ENCODE data around the gene ZBTB8OS.

Gene ZBTB8OS

DNA sequence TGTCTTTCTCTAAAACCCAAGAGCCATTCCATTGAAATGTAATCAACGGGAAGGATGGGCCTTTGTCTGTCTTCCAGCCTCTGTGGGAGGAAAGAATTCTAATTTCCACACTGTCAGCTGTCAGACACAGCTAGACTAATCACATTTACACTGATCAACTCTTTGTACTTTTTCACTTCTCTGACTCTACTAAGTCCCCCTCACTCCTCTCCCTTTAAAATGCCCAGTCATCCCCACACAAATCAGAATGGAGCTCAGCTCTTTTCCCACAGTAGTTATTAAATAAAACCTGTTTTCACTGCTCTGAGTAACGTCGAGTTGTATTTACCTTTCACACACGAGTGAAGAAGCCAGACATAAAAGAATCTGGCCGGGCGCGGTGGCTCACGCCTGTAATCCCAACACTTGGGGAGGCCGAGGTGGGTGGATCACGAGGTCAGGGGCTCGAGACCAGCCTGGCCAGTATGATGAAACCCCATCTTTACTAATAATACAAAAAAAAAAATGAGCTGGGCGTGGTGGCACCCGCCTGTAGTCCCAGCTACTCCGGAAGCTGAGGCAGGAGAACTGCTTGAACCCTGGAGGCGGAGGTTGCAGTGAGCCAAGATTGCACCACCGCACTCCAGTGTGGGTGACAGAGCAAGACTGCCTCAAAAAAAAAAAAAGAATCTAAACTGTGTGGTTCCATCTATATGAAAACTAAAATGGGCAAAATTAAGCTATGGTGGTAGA lies 13.3 kb downstream of the ZBTB8OS start:
- POLR2A ChIA-PET = no interaction called here
- no peaks in the 10 kb centered on the region for H3K9me3 ChIP-seq (ENCODE audit: control insufficient read depth, insufficient read depth, low read depth, low read length)
- H3K27ac ChIP-seq (ENCODE audit: extremely low read depth, low read depth, low read length) = no peak overlapping the region
- H3K36me3 ChIP-seq (ENCODE audit: control insufficient read depth in 2 of 2, insufficient read depth in 1 of 2, low read length in 2 of 2) = peaks cover 14 to 28% of the 10 kb centered on the region in 2 experiments
- no peak overlapping the region for H3K4me3 ChIP-seq (ENCODE audit: low read depth, low read length)
- no peaks in the 10 kb centered on the region for H3K4me1 ChIP-seq (ENCODE audit: control insufficient read depth, insufficient read depth, low read length)
- TF ChIP-seq ZNF416 (tag by site-specific recombination; IDR thresholded peaks at IDR 0.05) = no peak
- TF ChIP-seq SCRT2 (tag by site-specific recombination; IDR thresholded peaks at IDR 0.05) = no peak
- no peak for TF ChIP-seq HOXD13 (CRISPR knock-in tag; IDR thresholded peaks at IDR 0.05; ENCODE audit: borderline replicate concordance)
- peak; percentile 30; the same call in 1 of the 2 replicates for TF ChIP-seq ZBTB17 (tag by site-specific recombination; IDR thresholded peaks at IDR 0.05)
- TF ChIP-seq, protein P1, sequence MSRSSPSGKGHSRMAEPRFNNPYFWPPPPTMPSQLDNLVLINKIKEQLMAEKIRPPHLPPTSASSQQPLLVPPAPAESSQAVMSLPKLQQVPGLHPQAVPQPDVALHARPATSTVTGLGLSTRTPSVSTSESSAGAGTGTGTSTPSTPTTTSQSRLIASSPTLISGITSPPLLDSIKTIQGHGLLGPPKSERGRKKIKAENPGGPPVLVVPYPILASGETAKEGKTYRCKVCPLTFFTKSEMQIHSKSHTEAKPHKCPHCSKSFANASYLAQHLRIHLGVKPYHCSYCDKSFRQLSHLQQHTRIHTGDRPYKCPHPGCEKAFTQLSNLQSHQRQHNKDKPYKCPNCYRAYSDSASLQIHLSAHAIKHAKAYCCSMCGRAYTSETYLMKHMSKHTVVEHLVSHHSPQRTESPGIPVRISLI (tag by site-specific recombination; IDR thresholded peaks at IDR 0.05) = no peak
- peak; percentile 40; the same call in 1 of the 2 replicates for TF ChIP-seq ZNF394 (tag by site-specific recombination; IDR thresholded peaks at IDR 0.05; ENCODE audit: borderline replicate concordance)
- no peak for TF ChIP-seq ZNF558 (tag by site-specific recombination; IDR thresholded peaks at IDR 0.05)
- CTCF ChIA-PET = interaction anchor here (0.8 to 1.1 kb wide), 2 partner anchors 39 to 117 kb away, joined by 3 to 4 read pairs; no protein-coding TSS in a partner anchor

DNA sequence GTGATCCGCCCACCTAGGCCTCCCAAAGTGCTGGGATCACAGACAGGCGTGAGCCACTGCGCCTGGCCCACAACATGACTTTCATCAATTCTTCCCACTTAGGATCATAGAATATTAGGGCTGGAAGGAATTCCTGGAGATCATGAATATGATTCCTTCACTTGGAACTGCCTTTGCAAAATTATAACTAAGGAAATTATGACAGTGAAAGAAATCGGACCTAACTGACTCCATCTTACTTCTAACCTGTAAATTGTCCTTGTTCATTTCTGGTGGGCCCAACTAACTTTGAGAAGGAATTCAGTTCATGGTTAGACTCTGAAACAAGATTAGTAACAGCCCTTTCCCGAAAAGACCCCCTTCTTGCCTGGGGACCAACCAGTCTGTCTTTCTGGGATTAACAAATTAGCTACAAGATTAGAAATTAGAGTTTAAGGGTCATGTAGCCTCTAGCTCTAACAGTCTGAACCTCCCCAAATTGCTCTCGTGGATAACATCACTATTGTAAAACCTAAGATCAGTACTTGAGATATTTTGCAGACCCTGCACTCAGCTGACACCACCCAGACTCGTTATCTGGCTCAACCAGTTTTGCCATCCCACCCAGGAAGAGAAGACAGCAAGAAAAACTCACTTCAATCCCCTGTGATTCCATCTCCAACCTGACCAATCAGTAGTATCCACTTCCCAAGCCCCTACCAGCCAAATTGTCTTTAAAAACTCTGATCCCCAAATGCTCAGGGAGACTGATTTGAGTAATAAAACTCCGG lies 14.7 kb downstream of the ZBTB8OS start:
- ChIA-PET POLR2A (no interaction called here), CTCF (interaction anchor here (0.6 kb wide), 1 partner anchor 115 kb away, joined by 4 read pairs; no protein-coding TSS in a partner anchor)

GRCh38 chr1:32632829-32633228 lies 17.5 kb downstream of the ZBTB8OS start:
- H3K9me3 ChIP-seq (ENCODE audit: control insufficient read depth, insufficient read depth, low read depth, low read length) = no peaks in the 10 kb centered on the region
- no peak for TF ChIP-seq GFI1B (tag by site-specific recombination; IDR thresholded peaks at IDR 0.05)
- no peak for TF ChIP-seq ZBTB8A (tag by site-specific recombination; IDR thresholded peaks at IDR 0.05)
- no peak for TF ChIP-seq ZNF654 (tag by site-specific recombination; IDR thresholded peaks at IDR 0.05; ENCODE audit: low read depth)
- no peak for TF ChIP-seq ZNF274 (IDR thresholded peaks at IDR 0.05; ENCODE audit: low read length)
- TF ChIP-seq ZNF274 (tag by site-specific recombination; IDR thresholded peaks at IDR 0.05; ENCODE audit: borderline replicate concordance) = no peak
- no peak for TF ChIP-seq ZBTB21 (tag by site-specific recombination; IDR thresholded peaks at IDR 0.05)
- ChIA-PET POLR2A (interaction anchor here (0.6 kb wide), 1 partner anchor 14 kb away, joined by 5 read pairs; no protein-coding TSS in a partner anchor), CTCF (interaction anchor here (0.6 to 0.7 kb wide), 2 partner anchors 12 to 251 kb away, joined by 3 read pairs; no protein-coding TSS in a partner anchor)
- H3K36me3 ChIP-seq (ENCODE audit: control insufficient read depth in 2 of 2, insufficient read depth in 1 of 2, low read length in 2 of 2) = peaks cover 30 to 45% of the 10 kb centered on the region in 2 experiments
- no peak overlapping the region for H3K27ac ChIP-seq (ENCODE audit: extremely low read depth, low read depth, low read length)
- H3K4me1 ChIP-seq (ENCODE audit: control insufficient read depth, insufficient read depth, low read length) = no peaks in the 10 kb centered on the region
- no peak overlapping the region for H3K4me3 ChIP-seq (ENCODE audit: low read depth, low read length)

More for the DNA sequence above, 14.7 kb downstream of the ZBTB8OS start:
- no peak for TF ChIP-seq ZNF175 (tag by site-specific recombination; IDR thresholded peaks at IDR 0.05)
- no peak for TF ChIP-seq ZNF221 (tag by site-specific recombination; IDR thresholded peaks at IDR 0.05; ENCODE audit: borderline replicate concordance)
- TF ChIP-seq IKZF3 (tag by site-specific recombination; IDR thresholded peaks at IDR 0.05) = no peak
- no peak for TF ChIP-seq ZNF426 (tag by site-specific recombination; IDR thresholded peaks at IDR 0.05)
- no peak for TF ChIP-seq KLF8 (tag by site-specific recombination; IDR thresholded peaks at IDR 0.05)
- no peak for TF ChIP-seq GLIS1 (tag by site-specific recombination; IDR thresholded peaks at IDR 0.05)
- Histone ChIP-seq H3K27ac (ENCODE audit: extremely low read depth, low read depth, low read length) (no peak overlapping the region), H3K9me3 (ENCODE audit: control insufficient read depth, insufficient read depth, low read depth, low read length) (no peaks in the 10 kb centered on the region), H3K4me1 (ENCODE audit: control insufficient read depth, insufficient read depth, low read length) (no peaks in the 10 kb centered on the region), H3K4me3 (ENCODE audit: low read depth, low read length) (no peak overlapping the region), H3K36me3 (ENCODE audit: control insufficient read depth in 2 of 2, insufficient read depth in 1 of 2, low read length in 2 of 2) (peaks cover 19 to 36% of the 10 kb centered on the region in 2 experiments)
